Fibroblast of mammary gland (primary cell): ENCODE measurements around the gene BTD.

Experiments used
- DNase-seq: peaks from one replicate; pipeline ENCODE4 v3.0.0-alpha.2; 2010; ENCODE audit warnings: low read depth
- H3K4me3 ChIP-seq: 2 replicates; pipeline ENCODE4 v1.5.1; 2011; ENCODE audit warnings: low read depth, mild to moderate bottlenecking, low read length, moderate library complexity; ENCODE audit not compliant: control insufficient read depth
- TF ChIP-seq, protein P1 (sequence below): conservative IDR thresholded peaks from 2 replicates; pipeline ENCODE4 v1.5.1; 2011; ENCODE audit warnings: low read depth, low read length, inconsistent platforms; ENCODE audit not compliant: control insufficient read depth, insufficient read depth

The BTD gene

GRCh38 chr3:15694628-15695027 is 93.1 kb downstream of the BTD start:
- no peak overlapping the region for H3K4me3 ChIP-seq
- DNase-seq, result no peak
- TF ChIP-seq, protein P1, sequence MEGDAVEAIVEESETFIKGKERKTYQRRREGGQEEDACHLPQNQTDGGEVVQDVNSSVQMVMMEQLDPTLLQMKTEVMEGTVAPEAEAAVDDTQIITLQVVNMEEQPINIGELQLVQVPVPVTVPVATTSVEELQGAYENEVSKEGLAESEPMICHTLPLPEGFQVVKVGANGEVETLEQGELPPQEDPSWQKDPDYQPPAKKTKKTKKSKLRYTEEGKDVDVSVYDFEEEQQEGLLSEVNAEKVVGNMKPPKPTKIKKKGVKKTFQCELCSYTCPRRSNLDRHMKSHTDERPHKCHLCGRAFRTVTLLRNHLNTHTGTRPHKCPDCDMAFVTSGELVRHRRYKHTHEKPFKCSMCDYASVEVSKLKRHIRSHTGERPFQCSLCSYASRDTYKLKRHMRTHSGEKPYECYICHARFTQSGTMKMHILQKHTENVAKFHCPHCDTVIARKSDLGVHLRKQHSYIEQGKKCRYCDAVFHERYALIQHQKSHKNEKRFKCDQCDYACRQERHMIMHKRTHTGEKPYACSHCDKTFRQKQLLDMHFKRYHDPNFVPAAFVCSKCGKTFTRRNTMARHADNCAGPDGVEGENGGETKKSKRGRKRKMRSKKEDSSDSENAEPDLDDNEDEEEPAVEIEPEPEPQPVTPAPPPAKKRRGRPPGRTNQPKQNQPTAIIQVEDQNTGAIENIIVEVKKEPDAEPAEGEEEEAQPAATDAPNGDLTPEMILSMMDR, result no peak
